HG02870 (cell line): Measurements from ENCODE around the gene DST.

Experiments
- ATAC-seq: cut with Tn5 transposase; IDR thresholded peaks from one replicate; pipeline ENCODE4 v1.9.1; 2021; ENCODE audit warnings: mild to moderate bottlenecking, moderate library complexity; ENCODE audit not compliant: unreplicated experiment

DST gene

GRCh38 chr6:56490993-56491392 lies 151.7 kb downstream of the DST start:
- ATAC-seq = no peak

- ATAC-seq = no peak
These were observed 153.1 kb downstream of the DST start for GRCh38 chr6:56489559-56489958.

- no peak for ATAC-seq
These were observed 154.4 kb downstream of the DST start for GRCh38 chr6:56488281-56488680.

- no peak for ATAC-seq
These were observed 156.0 kb downstream of the DST start for GRCh38 chr6:56486681-56487080.

- ATAC-seq = no peak
These were observed 158.0 kb downstream of the DST start for GRCh38 chr6:56484669-56485068.

GRCh38 chr6:56483929-56484328 lies 158.8 kb downstream of the DST start:
- no peak for ATAC-seq

- no peak for ATAC-seq
These were observed 160.2 kb downstream of the DST start for GRCh38 chr6:56482525-56482924.

GRCh38 chr6:56481957-56482356 lies 160.7 kb downstream of the DST start:
- no peak for ATAC-seq

- no peak for ATAC-seq
These were observed 161.9 kb downstream of the DST start for GRCh38 chr6:56480654-56481337.

- no peak for ATAC-seq
These were observed 162.4 kb downstream of the DST start for GRCh38 chr6:56480246-56480645.

- ATAC-seq = no peak
These were observed 163.3 kb downstream of the DST start for GRCh38 chr6:56479381-56479780.

GRCh38 chr6:56478202-56478601 lies 164.5 kb downstream of the DST start:
- ATAC-seq = no peak

- ATAC-seq = no peak
These were observed 165.4 kb downstream of the DST start for GRCh38 chr6:56477241-56477640.

- no peak for ATAC-seq
These were observed 166.8 kb downstream of the DST start for GRCh38 chr6:56475736-56476457.

GRCh38 chr6:56474532-56474931 lies 168.2 kb downstream of the DST start:
- no peak for ATAC-seq

- no peak for ATAC-seq
These were observed 179.2 kb downstream of the DST start for GRCh38 chr6:56463443-56463842.

- no peak for ATAC-seq
These were observed 183.5 kb downstream of the DST start for GRCh38 chr6:56459030-56459805.

- ATAC-seq = no peak
These were observed 184.3 kb downstream of the DST start for GRCh38 chr6:56458324-56458884.

- no peak for ATAC-seq
These were observed 185.9 kb downstream of the DST start for GRCh38 chr6:56456785-56457184.

- no peak for ATAC-seq
These were observed 191.6 kb downstream of the DST start for GRCh38 chr6:56450882-56451739.

- no peak for ATAC-seq
These were observed 192.3 kb downstream of the DST start for GRCh38 chr6:56450376-56450775.
